GM08714 (cell line): ENCODE data around the gene PHLPP1.
"Not testable (repeated sequence)": the region's sequence is repeated elsewhere in the genome, so short reads cannot be mapped to it uniquely, and the experiment has no call there.

Source experiments
- H3K4me3 ChIP-seq: fragments of 200-500 bp; sonication (Bioruptor generic); 2 replicates; pipeline ENCODE4 v1.5.1; 2014; ENCODE audit warnings: mild to moderate bottlenecking, low read length, inconsistent platforms
- ZNF274 ChIP-seq: IDR thresholded peaks from 2 replicates; pipeline ENCODE4 v1.6.1; 2012; ENCODE audit warnings: mild to moderate bottlenecking, low read depth, low read length

Gene PHLPP1

GRCh38 chr18:62725896-62726295, 10.6 kb downstream of the PHLPP1 start:
- no peak for TF ChIP-seq ZNF274
- H3K4me3 ChIP-seq: no peak overlapping the region

GRCh38 chr18:62728254-62728653, 12.9 kb downstream of the PHLPP1 start:
- no peak overlapping the region for H3K4me3 ChIP-seq
- TF ChIP-seq ZNF274: no peak

DNA sequence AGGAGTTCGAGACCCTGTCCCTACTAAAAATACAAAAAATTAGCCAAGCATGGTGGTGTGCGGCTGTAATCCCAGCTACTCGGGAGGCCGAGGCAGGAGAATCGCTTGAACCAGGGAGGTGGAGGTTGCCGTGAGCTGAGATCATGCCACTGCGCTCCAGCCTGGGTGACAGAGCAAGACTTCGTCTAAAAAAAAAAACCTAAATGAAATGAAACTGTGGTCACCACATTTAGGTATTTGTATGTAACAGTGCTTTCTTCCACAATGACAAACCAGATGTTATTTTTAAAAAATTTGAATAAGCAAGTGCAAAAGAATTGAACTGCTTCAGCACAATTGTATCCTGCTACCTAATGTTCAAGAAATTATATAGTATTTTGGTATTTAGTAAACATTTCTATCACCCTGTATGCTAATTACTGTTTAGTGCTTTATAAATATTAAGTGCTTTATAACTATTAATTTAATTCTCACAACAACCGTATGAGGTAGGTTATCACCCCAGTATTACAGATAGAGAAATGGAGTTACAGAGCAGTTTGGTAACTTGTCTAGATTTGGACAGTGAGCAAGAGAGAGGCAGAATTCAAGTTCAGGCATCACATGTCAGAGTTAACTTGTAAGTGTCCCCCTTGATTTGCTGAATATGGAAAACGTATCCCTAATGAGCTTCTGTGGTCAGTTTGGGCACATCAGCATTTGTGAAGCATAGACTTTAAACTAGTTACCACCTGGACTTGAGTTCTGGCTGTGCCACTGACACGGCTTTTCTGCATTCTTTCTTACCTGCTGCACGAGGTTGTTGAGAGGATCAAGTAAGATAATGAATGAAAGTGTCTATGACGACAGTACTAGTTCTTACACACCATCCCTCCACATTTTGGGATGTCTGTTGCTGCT, 14.4 kb downstream of the PHLPP1 start:
- H3K4me3 ChIP-seq: peak overlapping the region; percentile 29; the same call in 1 of the 2 replicates
- no peak for TF ChIP-seq ZNF274

DNA sequence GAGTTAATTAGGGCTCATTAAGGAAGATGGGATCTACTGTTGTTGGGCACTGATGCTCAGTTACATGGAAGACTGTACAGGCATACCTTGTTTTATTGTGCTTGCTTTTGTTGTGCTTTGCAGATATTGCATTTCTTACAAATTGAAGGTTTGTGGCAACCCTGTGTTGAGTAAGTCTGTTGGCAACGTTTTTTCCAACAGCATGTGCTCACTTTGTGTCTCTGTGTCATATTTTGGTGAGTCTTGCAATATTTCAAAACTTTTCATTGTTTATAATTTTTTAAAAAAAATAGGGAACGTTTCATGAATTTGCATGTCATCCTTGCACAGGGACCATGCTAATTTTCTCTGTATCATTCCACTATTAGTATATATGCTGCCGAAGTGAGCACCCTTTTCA, 15.6 kb downstream of the PHLPP1 start:
- no peak for TF ChIP-seq ZNF274
- no peak overlapping the region for H3K4me3 ChIP-seq

- no peak overlapping the region for H3K4me3 ChIP-seq
- no peak for TF ChIP-seq ZNF274
These were observed 17.3 kb downstream of the PHLPP1 start for GRCh38 chr18:62732617-62733016.

DNA sequence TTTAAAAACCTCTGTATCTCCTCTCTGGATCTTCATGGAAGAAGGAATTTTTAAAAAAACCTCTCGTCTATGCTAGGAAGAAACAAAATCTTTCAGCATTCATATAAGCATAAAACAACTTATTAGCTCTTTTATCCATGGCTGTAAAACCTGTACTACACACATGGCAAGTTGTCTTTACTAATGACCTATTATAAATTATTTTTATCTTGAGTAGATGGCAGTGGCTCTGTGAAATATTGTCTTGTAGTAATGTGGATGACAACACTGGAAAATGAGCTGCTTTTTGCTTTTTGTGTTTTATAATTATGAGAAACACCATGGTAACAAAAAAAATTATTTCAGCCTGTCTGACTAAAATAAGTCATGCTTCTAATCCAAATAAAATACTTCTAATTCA, 18.9 kb downstream of the PHLPP1 start:
- TF ChIP-seq ZNF274: no peak
- no peak overlapping the region for H3K4me3 ChIP-seq

- no peak overlapping the region for H3K4me3 ChIP-seq
- TF ChIP-seq ZNF274: no peak
These were observed 20.0 kb downstream of the PHLPP1 start for GRCh38 chr18:62735387-62735786.

GRCh38 chr18:62736077-62736855, 20.9 kb downstream of the PHLPP1 start:
- no peak overlapping the region for H3K4me3 ChIP-seq
- TF ChIP-seq ZNF274: no peak

GRCh38 chr18:62737241-62737873, 22.0 kb downstream of the PHLPP1 start:
- H3K4me3 ChIP-seq: no peak overlapping the region
- no peak for TF ChIP-seq ZNF274

- no peak for TF ChIP-seq ZNF274
- H3K4me3 ChIP-seq: no peak overlapping the region
These were observed 23.3 kb downstream of the PHLPP1 start for GRCh38 chr18:62738639-62739038.

DNA sequence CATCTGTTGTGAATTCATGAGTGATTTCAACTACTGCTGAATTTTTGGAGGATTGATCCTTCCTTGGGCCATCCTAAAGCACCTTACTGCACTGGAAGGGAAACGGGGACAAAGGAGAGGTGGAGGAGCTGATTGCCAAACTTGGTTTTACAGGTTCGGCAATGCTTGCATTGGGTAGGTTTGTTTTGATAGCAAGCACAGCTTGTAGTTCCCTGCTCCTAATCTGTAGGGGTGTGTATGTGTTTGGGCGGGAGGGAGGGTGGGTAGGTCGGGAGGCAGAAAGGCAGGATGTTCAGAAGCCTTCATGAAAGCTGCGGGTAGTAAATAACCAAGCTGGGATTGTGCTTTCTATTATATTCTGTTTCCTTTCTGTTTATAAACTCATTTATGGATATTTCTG, 24.6 kb downstream of the PHLPP1 start:
- TF ChIP-seq ZNF274: no peak
- H3K4me3 ChIP-seq: no peak overlapping the region

GRCh38 chr18:62740650-62741049, 25.3 kb downstream of the PHLPP1 start:
- H3K4me3 ChIP-seq: not testable (repeated sequence)

DNA sequence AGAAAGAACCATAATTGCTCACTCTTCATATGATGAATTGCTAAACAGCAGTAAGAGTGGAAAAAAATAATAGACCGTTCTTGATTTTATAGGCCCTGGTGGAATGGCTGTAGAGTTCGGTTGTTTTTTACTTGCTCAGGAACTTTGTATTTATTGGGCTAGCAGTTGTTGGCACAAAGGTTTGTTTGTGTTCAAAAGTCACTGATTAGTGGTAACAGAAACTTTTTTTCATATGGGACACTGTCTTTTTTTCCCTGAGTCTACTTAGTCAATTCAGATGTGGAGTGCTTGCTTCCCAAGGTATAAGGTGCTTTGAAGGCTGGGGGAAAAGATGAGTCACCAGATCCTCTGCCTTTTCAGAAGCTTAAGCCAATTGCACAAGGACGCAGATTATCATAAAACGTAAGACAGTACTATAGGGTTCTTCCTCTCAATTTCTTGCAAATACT, 25.8 kb downstream of the PHLPP1 start:
- H3K4me3 ChIP-seq: no peak overlapping the region
- no peak for TF ChIP-seq ZNF274

- no peak overlapping the region for H3K4me3 ChIP-seq
- no peak for TF ChIP-seq ZNF274
These were observed 26.2 kb downstream of the PHLPP1 start for GRCh38 chr18:62741584-62741983.
